GM21423 (cell line): ENCODE results near the gene LCE3A.
"Not testable (repeated sequence)": the region's sequence is repeated elsewhere in the genome, so short reads cannot be mapped to it uniquely, and the experiment has no call there.

Experiments
- ATAC-seq: cut with Tn5 transposase; IDR thresholded peaks from one replicate; pipeline ENCODE4 v1.9.1; 2021; ENCODE audit warnings: mild to moderate bottlenecking, moderate library complexity; ENCODE audit not compliant: unreplicated experiment

The LCE3A gene

DNA sequence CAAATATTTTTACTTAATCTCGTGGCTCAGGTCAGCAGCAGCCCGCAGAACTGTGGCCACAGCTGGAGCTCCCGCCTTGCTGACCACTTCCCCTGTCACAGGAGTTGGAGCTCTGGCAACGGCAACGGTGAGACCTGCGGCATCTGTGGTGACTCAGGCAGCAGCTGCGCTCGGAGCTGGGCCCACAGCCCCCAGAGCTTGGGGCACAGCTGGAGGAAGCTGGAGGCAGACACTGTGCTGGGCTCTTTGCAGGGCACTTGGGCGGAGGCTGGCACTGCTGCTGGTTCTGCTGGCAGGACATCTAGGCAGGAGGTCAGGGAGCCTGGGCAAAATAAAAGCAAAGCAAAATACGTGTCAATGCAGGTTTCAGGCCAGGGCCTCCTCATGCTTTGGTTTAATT lies at the start of gene LCE3A:
Gene LCE3A, minus strand, starts transcription at position 301 of the 400 bp plus-strand sequence. Its CDS starts 0 bp downstream, at position 301.
- no peak for ATAC-seq

DNA sequence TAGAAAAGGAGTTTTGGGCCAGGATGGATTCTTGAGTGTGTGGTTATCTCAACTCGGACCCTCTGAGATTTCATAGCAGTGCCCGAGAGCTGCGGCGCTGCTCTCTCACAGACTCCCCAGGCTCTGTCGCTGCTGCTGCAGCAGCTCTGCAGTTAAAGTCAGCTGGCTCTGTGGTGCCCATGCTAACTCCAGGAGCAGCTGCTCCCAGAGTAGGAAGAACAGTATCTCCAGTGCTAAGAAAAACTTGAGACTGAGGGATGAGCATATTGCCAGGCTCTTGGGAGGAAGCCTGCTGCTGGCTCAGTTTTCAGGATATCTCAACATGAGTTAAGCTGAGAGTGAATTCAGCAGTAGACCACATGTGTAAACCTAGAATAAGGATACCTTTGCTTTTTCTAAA lies 44.7 kb upstream of the LCE3A start:
- no peak for ATAC-seq

DNA sequence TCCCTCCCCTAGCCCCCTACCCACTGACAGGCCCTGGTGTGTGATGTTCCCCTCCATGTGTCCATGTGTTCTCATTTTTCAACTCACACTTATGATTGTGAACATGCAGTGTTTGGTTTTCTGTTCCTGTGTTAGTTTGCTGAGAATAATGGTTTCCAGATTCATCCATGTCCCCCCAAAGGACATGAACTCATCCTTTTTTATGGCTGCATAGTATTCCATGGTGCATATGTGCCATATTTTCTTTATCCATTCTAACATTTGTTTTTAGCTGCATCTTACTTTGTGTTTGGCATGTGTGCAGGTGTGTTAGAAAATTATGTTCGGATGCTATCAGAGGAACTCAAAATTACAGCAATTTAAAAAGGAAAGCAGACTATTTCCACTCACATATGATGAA lies 43.3 kb upstream of the LCE3A start:
- ATAC-seq = not testable (repeated sequence)

DNA sequence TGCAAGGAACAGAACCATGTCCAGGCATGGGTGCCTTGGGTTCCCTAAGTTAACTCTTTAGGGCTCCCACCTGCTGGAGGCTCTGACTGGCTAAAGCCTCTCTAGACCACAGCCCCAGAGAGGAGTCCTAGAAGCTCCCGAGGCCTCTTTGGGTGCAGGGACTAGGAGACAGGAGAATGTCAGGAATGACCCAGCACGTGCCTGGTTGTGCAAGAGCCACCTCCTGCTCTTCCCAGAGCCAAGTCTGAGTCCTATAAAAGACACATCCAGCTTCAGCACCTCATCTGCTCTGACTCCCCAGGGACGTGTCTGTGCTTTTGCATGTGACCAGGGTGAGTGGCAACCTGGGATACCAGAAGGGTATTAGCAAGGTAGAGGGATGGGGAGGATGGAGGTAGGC lies 40.2 kb upstream of the LCE3A start, which contains the start of gene LCE2D:
Gene LCE2D, plus strand, starts transcription at position 283 of the 400 bp plus-strand sequence. CDS start 726 bp downstream, outside the sequence.
- ATAC-seq = no peak

- no peak for ATAC-seq
Observed at GRCh38 chr1:152658649-152659048, 35.7 kb upstream of the LCE3A start.

DNA sequence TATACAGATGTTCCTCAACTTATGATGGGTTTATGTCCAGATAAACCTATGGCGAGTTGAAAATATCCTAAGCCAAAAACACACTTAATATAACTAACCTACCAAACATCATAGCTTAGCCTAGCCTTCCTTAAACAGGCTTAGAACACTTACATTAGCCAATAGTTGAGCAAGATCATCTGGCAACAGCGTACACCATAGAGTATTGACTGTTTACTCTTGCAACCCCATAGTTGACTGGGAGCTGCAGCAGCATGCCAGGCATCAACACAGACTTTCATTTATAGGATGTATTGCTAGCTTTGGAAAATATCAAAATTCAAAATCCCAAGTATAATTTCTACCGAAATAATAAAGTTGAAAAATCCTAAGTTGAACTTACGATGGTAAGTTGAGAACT lies 34.8 kb upstream of the LCE3A start:
- ATAC-seq = no peak

DNA sequence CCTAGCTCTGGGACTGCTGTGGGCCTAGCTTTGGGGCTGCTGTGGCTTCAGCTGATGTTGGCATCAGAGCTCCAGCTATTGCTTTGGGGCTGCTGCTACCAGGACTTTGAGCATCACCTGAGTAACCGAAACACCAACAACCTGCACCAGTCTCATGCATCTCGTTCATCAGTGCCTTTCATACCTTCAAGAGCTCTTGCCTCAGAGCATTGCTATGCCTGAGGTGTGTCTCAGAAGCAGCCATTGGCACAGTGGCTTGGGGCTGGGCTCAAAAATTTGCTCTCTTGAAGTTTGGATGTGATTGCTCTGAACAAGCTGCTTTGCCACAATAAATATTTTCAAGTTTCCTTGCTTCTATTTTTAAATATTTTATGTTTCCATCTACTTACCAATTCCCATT lies 33.6 kb upstream of the LCE3A start:
- no peak for ATAC-seq

DNA sequence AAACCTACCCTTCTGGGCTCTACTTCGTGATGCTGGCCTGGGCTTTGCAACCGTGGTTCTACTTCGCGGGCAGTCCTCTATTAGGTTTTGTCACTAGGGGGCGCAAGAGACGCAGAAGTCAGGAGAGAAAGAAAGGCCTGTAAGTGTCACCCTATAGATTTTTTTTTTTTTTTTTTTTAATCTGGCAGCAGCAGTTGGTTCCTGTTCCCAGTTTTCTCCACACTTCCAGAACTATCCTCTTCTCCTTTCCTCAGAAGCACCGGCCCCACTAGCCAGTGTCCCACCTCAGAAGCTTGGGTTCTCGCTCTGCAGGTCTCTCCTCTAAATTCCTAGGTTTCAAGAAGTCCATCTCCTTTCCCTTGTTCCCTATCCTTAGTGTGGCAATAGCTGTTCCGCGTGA lies 31.2 kb upstream of the LCE3A start:
- ATAC-seq = no peak

- ATAC-seq = no peak
Observed at GRCh38 chr1:152646656-152647055, 23.8 kb upstream of the LCE3A start.

DNA sequence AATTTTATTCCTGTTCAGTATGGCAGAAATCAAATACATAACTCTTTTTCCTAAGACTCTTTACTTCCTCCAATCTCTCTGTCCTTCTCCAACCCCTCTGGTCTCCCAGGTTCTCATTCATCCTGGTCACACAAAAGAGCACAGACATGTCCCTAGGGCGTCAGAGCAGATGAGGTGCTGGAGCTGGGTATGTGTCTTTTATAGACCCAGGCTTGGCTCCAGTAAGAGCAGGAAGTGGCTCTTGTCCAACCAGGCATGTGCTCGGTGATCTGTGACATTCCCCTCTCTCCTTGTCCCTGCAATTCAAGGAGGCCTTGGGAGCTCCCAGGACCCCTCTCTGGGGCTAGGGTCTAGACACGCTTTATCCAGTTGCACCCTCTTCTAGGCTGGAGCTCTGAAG lies 22.2 kb upstream of the LCE3A start:
- ATAC-seq = no peak

DNA sequence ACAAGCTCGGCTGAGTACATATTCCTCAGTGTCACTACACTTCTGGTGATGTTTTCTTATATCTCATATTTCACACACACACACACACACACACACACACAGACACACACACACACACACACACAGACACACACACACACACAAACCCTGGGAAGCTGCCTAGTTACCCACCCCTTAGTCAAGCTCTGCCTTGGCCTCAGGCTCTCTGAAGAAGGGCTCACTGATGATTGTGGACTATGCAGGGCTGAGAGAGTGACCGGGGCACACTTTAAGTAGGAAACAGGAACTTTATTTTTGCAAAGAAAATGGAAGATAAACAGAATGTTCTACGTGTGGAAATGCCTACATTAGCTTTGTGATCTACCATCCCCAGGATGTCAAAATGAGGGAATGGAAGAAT lies 21.0 kb upstream of the LCE3A start:
- ATAC-seq = no peak

- ATAC-seq = no peak
Observed at GRCh38 chr1:152640351-152640750, 17.4 kb upstream of the LCE3A start.

GRCh38 chr1:152630596-152630995 lies 7.7 kb upstream of the LCE3A start:
- ATAC-seq = no peak

DNA sequence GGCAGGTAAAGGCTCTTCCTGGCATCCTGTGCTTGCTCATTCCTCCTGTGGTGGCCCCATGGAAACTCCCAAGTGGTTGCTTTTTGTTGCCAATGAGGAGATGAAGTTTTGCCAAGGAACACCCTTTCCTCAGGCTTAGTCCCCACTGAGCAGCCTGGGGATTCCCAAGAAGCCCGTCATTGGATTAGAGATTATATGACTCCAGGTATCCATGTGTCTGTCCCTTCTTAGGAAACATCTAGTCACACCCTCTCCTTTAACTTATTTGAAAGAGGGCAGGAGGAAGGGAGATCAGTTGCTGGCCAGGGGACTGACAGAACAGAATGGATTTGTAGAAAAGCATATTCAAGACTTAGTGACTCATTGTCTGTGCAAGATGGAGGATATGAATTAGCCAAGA lies 3.8 kb upstream of the LCE3A start:
- no peak for ATAC-seq

- no peak for ATAC-seq
Observed at GRCh38 chr1:152623203-152623844, 421 bp upstream of the LCE3A start.

DNA sequence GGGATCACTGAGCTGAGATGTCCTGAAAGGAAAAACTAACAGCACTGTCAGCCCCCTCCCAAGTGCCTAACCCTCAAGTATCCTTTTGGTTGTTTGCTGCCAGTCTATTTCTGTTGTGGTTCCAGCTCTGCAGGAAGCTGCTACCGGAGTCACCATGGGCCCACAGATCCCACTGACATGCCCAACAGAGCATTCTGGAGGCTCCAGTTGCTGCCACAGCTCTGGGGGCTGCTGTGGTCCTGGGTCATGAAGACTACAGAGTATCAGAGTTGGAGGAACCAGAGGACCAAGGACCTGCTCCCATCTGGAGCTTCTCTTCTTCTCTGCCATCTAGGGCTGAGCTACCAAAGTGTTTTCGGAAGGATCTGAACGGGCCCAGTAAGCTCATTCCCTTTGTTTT lies 910 bp downstream of the LCE3A start:
- ATAC-seq = no peak

DNA sequence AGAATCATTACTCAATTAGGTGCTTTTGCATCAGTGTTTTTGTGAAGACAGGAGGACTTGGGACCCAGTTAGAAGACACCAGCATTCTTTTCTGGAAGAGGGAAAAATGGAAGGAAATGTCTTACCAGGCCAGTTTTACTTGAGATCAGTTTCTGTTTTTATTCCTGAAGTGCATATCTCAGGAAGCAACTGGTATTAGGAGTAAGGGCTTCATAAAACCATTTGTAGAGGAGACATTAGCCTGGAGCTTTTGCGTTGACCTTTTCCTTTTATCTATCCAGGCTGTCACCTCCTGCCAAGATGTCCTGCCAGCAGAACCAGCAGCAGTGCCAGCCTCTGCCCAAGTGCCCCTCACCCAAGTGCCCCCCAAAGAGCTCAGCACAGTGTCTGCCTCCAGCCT lies 9.4 kb downstream of the LCE3A start, which contains the start of gene LCE3B:
Gene LCE3B, plus strand, starts transcription at position 301 of the 400 bp plus-strand sequence. Its CDS starts 0 bp downstream, at position 301.
- no peak for ATAC-seq

- ATAC-seq = no peak
Observed at GRCh38 chr1:152599934-152600333, 23.0 kb downstream of the LCE3A start, which contains the start of gene LCE3C. LCE3C (plus strand) TSS chr1:152600234; CDS start chr1:152600732, 498 bp downstream.

GRCh38 chr1:152596986-152597385 lies 25.9 kb downstream of the LCE3A start:
- no peak for ATAC-seq

- no peak for ATAC-seq
Observed at GRCh38 chr1:152585586-152585985, 37.3 kb downstream of the LCE3A start.

DNA sequence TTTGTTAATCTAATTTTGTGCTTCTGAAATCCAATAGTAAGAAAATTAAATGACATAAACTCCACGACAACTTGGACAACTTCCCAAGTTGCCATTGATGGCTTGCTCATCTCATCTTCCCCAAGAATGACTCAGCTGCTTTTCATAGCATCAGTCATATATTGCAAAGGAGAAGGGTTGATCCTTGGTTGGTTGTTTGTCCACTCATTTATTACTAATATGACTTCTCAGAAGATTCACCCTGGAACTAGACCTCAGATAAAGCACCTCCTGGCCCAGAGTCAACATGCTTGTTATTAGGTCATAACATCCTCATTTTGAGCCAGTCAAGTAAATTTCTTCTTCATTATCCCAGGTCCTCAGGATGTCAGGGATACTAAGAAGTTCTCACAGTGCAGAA lies 40.3 kb downstream of the LCE3A start:
- no peak for ATAC-seq

DNA sequence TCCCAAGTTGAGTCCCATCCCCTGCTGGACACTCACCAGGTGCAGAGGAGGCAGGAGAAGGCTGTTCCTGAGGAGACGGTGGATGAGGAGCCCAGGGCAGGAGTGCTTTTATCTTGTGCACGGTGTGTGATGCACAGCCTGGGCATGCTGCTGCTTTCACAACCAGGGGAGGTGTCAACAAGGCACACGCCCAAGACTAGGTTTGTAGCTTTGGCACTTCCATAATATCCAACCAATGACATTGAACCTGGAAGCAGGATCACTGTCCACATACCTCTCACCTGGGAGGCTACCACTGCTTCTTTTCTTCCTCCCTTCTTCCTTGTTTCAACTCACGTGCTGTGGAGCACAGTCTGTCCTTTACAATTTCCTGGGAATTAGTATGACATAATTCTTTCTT lies 42.5 kb downstream of the LCE3A start, which contains the start of gene LCE3D:
Gene LCE3D, minus strand, starts transcription at position 84 of the 400 bp plus-strand sequence. CDS start 580 bp downstream, outside the sequence.
- ATAC-seq = no peak

- ATAC-seq = not testable (repeated sequence)
Observed at GRCh38 chr1:152579526-152579925, 43.4 kb downstream of the LCE3A start.
